Keratinocyte (primary cell): ENCODE measurements around the gene C19orf73. TPM values are rescaled to one million over a fixed set of nuclear protein-coding genes. Genes with fewer than 3 reads are reported as not detected.

ENCODE experiments used
- DNase-seq: peaks from one replicate; pipeline ENCODE4 v3.0.0-alpha.2; 2011; ENCODE audit warnings: low read depth, missing footprints, low spot score
- FAIRE-seq: peaks from 2 replicates; lab custom pipeline; 2011; peaks lifted over from hg19 to GRCh38; lab: Jason Lieb, UNC
- H2AFZ ChIP-seq: 2 replicates; pipeline ENCODE4 v1.6.0; 2012; ENCODE audit warnings: low read length, control low read depth, inconsistent platforms; ENCODE audit not compliant: control insufficient read depth
- H3K27ac ChIP-seq: 2 replicates; pipeline ENCODE4 v1.5.1; 2011; ENCODE audit warnings: low read length; ENCODE audit not compliant: control insufficient read depth, insufficient read depth
- H3K27me3 ChIP-seq: 3 replicates; pipeline ENCODE4 v1.6.0; 2011; ENCODE audit warnings: low read length; ENCODE audit not compliant: control insufficient read depth, insufficient read depth; ENCODE audit errors: extremely low read depth
- H3K36me3 ChIP-seq, 2 experiments: 2 replicates in 1 of 2; 3 replicates in 1 of 2; pipeline ENCODE4 v1.5.1; 2011; ENCODE audit warnings: low read length in 2 of 2, mild to moderate bottlenecking in 1 of 2; ENCODE audit not compliant: control insufficient read depth in 2 of 2, insufficient read depth in 2 of 2; ENCODE audit errors: extremely low read depth in 1 of 2
- H3K4me1 ChIP-seq: 3 replicates; pipeline ENCODE4 v1.5.1; 2011; ENCODE audit warnings: low read length; ENCODE audit not compliant: control insufficient read depth, insufficient read depth; ENCODE audit errors: extremely low read depth
- H3K4me2 ChIP-seq: 3 replicates; pipeline ENCODE4 v1.6.0; 2011; ENCODE audit warnings: low read depth, low read length; ENCODE audit not compliant: control insufficient read depth, insufficient read depth; ENCODE audit errors: extremely low read depth
- H3K4me3 ChIP-seq, 3 experiments: fragments of 200-600 bp in 1 of 3; sonication (generic) in 1 of 3; 2 replicates in 2 of 3; 3 replicates in 1 of 3; pipeline ENCODE4 v1.5.1; 2011 to 2016; ENCODE audit warnings: low read length in 3 of 3, mild to moderate bottlenecking in 3 of 3, control low read depth in 2 of 3, inconsistent platforms in 1 of 3, low read depth in 1 of 3, mixed read lengths in 1 of 3, mixed run types in 1 of 3, moderate library complexity in 1 of 3; ENCODE audit not compliant: control insufficient read depth in 2 of 3, insufficient read depth in 2 of 3; ENCODE audit errors: extremely low read depth in 1 of 3
- H3K79me2 ChIP-seq: 2 replicates; pipeline ENCODE4 v1.6.0; 2012; ENCODE audit warnings: low read length; ENCODE audit not compliant: control insufficient read depth, insufficient read depth
- H3K9ac ChIP-seq: 3 replicates; pipeline ENCODE4 v1.6.0; 2011; ENCODE audit warnings: low read length; ENCODE audit not compliant: control insufficient read depth, insufficient read depth; ENCODE audit errors: extremely low read depth
- H3K9me1 ChIP-seq: 3 replicates; pipeline ENCODE4 v1.6.0; 2011; ENCODE audit warnings: low read length; ENCODE audit not compliant: control insufficient read depth, insufficient read depth; ENCODE audit errors: extremely low read depth
- H3K9me3 ChIP-seq: 2 replicates; pipeline ENCODE4 v1.5.1; 2012; ENCODE audit warnings: low read depth, low read length; ENCODE audit not compliant: control insufficient read depth
- H4K20me1 ChIP-seq: 3 replicates; pipeline ENCODE4 v1.6.0; 2011; ENCODE audit warnings: low read length; ENCODE audit not compliant: control insufficient read depth, insufficient read depth; ENCODE audit errors: extremely low read depth
- EZH2 ChIP-seq: IDR thresholded peaks from one replicate; pipeline ENCODE4 v1.6.1; 2012; ENCODE audit warnings: inconsistent platforms, mild to moderate bottlenecking, low read length, moderate library complexity
- dilution Hi-C: fragments of 300-500 bp; cut with MboI; formaldehyde crosslinking; loops from one replicate; pipeline ENCODE4 v1.7.0; 2020; ENCODE audit warnings: low sequenced_read_pairs; ENCODE audit not compliant: extremely low pct_ligation_motif_present
- polyA plus RNA-seq, 5 experiments: library from polyadenylated mRNA; depleted of rRNA in 3 of 5; stranded (reverse) in 3 of 5; stranded (forward) in 1 of 5; unstranded in 1 of 5; fragments of >200 nt; gene quantifications; 1 replicate in 1 of 5; 2 replicates in 3 of 5; 3 replicates in 1 of 5; pipeline versions ENCODE4 v1.2.1 to v1.2.3, GENCODE V29; 2011 to 2012; ENCODE audit warnings: missing spikeins in 2 of 5, low read depth in 1 of 5, low replicate concordance in 1 of 5
- TF ChIP-seq, protein P1 (sequence below), 3 experiments: IDR thresholded peaks in 1 of 3; conservative IDR thresholded peaks in 1 of 3; optimal IDR thresholded peaks in 1 of 3; 2 replicates in 2 of 3; 3 replicates in 1 of 3; pipeline versions ENCODE3 to v1.5.1; 2011; ENCODE audit warnings: low read length in 3 of 3, mild to moderate bottlenecking in 3 of 3, moderate library complexity in 2 of 3, control low read depth in 1 of 3, inconsistent platforms in 1 of 3; ENCODE audit not compliant: insufficient read depth in 2 of 3; ENCODE audit errors: extremely low read depth in 1 of 3

Gene C19orf73
- polyA plus RNA-seq, 1 donor (not counting 4 experiments of a cell fraction or from before 2014, with no cell fraction given): 0.71 TPM

DNA sequence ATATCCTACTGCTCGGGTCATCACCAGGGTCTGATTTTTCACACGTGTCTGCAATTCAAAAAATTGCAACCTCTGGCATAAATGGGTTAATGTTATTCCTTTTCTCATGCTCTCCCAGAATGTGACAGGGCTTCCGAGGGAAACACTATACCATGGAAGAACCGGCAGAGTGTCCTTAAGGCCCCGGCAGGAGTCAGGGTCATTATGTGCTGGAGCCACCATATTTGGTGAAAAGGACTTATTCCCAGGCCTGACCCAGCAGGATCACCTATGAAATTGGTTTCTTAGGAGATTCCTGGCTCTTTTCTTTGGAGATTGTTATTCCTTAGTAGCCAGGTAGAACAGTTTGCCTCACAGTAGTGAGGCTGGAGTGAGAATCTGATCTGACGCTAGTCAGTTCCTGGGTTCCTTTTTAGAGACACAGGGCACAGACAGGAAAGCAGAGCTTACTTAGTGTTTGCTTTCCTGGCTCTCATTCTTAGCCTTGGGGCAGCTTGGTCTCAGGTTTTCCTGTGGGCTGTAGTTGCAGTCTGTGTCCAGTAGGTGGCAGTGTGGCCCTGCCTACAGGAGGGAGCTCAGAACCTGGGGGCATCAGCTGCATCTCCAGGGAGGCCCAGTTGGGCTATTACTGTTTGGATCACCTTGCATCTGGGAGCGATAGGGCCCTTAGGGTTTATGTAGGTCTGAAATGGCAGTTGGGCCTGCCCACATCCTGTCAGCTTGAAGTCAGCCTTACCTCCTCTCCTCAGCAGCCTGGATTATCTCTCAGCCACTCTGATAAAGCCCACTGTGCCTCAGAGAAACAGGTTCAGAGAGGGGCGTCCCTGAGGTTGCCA is 21.3 kb downstream of the C19orf73 start:
- Histone ChIP-seq H2AFZ (no peak overlapping the region), H3K4me3 (no peak overlapping the region), H3K4me2 (no peak overlapping the region), H4K20me1 (peaks cover 24% of the 10 kb centered on the region), H3K9me1 (no peaks in the 10 kb centered on the region), H3K36me3 (peaks cover 38 to 45% of the 10 kb centered on the region in 2 experiments), H3K9me3 (no peaks in the 10 kb centered on the region), H3K27me3 (no peaks in the 10 kb centered on the region), H3K79me2 (peaks cover 56% of the 10 kb centered on the region), H3K4me1 (no peaks in the 10 kb centered on the region), H3K9ac (no peak overlapping the region), H3K27ac (no peak overlapping the region)
- FAIRE-seq: peak; percentile 90
- dilution Hi-C loops: no loop called here
- DNase-seq: peak; percentile 50
- TF ChIP-seq EZH2: no peak
- TF ChIP-seq, protein P1, sequence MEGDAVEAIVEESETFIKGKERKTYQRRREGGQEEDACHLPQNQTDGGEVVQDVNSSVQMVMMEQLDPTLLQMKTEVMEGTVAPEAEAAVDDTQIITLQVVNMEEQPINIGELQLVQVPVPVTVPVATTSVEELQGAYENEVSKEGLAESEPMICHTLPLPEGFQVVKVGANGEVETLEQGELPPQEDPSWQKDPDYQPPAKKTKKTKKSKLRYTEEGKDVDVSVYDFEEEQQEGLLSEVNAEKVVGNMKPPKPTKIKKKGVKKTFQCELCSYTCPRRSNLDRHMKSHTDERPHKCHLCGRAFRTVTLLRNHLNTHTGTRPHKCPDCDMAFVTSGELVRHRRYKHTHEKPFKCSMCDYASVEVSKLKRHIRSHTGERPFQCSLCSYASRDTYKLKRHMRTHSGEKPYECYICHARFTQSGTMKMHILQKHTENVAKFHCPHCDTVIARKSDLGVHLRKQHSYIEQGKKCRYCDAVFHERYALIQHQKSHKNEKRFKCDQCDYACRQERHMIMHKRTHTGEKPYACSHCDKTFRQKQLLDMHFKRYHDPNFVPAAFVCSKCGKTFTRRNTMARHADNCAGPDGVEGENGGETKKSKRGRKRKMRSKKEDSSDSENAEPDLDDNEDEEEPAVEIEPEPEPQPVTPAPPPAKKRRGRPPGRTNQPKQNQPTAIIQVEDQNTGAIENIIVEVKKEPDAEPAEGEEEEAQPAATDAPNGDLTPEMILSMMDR (optimal IDR thresholded peaks at IDR 0.05 in 1 of 3, IDR thresholded peaks at IDR 0.05 in 1 of 3, conservative IDR thresholded peaks at IDR 0.05 in 1 of 3; ENCODE audit: extremely low read depth in 1 of 3, insufficient read depth in 2 of 3, low read length in 3 of 3): peak; percentile 93 to 100 (median 96)

DNA sequence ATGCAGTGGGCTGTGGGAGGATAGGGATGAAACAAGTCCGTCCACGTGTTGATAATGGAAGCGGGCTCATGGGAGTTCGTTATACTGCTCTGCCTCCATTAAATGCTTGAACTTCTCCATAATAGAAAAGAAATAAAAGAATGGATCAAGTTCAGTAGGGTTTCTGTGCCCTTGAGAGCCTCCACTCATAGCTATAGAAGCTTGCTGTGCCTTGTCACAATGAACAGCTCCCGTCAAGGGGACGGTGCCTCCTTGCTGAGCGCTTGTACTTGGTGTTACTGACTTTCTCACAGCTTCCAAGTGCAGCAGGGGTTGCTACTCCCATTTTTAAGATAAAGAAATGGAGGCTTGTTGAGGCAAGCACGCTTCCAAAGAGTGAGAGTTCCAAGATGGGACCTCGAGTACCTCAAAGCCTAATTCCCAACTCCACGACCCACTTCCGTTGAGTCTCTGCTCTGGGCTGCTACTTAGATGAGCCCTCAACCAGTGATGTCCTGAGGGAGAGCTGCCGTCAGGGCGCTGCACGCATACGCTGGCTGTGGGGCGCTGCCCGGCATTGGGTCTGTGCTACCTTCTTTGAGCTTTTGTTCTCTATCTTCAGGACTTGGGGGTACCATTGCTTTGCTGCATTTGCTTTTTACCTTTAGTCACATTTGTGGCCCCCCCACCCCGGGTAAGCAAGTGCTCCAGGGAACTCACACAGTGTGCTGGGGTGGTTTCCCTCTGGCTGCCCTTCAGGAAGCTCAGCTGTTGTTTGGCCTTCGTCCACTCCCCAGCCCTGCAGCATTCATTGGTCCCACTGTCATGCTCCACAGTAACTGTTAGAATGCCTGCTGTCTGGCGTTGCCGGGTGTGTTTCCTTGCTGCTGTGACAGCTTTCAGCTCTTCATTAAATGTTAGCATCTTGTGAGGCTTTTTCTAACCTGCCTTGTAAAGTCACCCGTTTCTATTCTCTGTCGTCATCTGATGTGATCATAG is 24.1 kb downstream of the C19orf73 start:
- DNase-seq (no peak), FAIRE-seq (no peak)
- H3K4me2 ChIP-seq: no peak overlapping the region
- H3K4me1 ChIP-seq: no peaks in the 10 kb centered on the region
- peaks cover 70% of the 10 kb centered on the region for H3K79me2 ChIP-seq
- peaks cover 28% of the 10 kb centered on the region for H4K20me1 ChIP-seq
- dilution Hi-C loops: no loop called here
- H3K27me3 ChIP-seq: no peaks in the 10 kb centered on the region
- no peaks in the 10 kb centered on the region for H3K9me1 ChIP-seq
- no peaks in the 10 kb centered on the region for H3K9me3 ChIP-seq
- no peak overlapping the region for H3K27ac ChIP-seq
- H3K4me3 ChIP-seq: no peak overlapping the region
- no peak overlapping the region for H2AFZ ChIP-seq
- peaks cover 38 to 58% of the 10 kb centered on the region in 2 experiments for H3K36me3 ChIP-seq
- no peak overlapping the region for H3K9ac ChIP-seq
- TF ChIP-seq, protein P1 (optimal IDR thresholded peaks at IDR 0.05 in 1 of 3, IDR thresholded peaks at IDR 0.05 in 1 of 3, conservative IDR thresholded peaks at IDR 0.05 in 1 of 3; ENCODE audit: extremely low read depth in 1 of 3, insufficient read depth in 2 of 3, low read length in 3 of 3): no peak
- TF ChIP-seq EZH2: no peak
